ENCODE measurements around the gene TAF4B. TPM values are rescaled to one million over a fixed set of nuclear protein-coding genes. Genes with fewer than 3 reads are reported as not detected.
"Not testable (repeated sequence)": the region's sequence is repeated elsewhere in the genome, so short reads cannot be mapped to it uniquely, and the experiment has no call there.

The TAF4B gene
- polyA plus RNA-seq, 1 donor from 2014 or later: 0.38 TPM

- H3K27ac ChIP-seq (ENCODE audit: low read length): no peak overlapping the region
- H3K79me2 ChIP-seq (replicated peaks; ENCODE audit: insufficient read depth, low read length): no peaks in the 10 kb centered on the region
- H3K9me2 ChIP-seq (ENCODE audit: insufficient read depth, low read length): no peaks in the 10 kb centered on the region
- no peak overlapping the region for H2AFZ ChIP-seq (ENCODE audit: low read depth, low read length)
- H4K20me1 ChIP-seq (ENCODE audit: insufficient read depth): no peaks in the 10 kb centered on the region
- H3K36me3 ChIP-seq (ENCODE audit: insufficient read depth, low read length): no peaks in the 10 kb centered on the region
- no peaks in the 10 kb centered on the region for H3F3A ChIP-seq (ENCODE audit: insufficient read depth, low read length, poor library complexity, severe bottlenecking)
- H3K27me3 ChIP-seq (ENCODE audit: insufficient read depth, low read depth, low read length): no peaks in the 10 kb centered on the region
- no peaks in the 10 kb centered on the region for H3K9me3 ChIP-seq (ENCODE audit: low read length)
- H3K4me2 ChIP-seq (ENCODE audit: low read length): no peak overlapping the region
- H3K4me3 ChIP-seq (ENCODE audit: low read length): no peak overlapping the region
- no peak overlapping the region for H3K9ac ChIP-seq (ENCODE audit: low read length)
- TF ChIP-seq EP300 (conservative IDR thresholded peaks at IDR 0.05; ENCODE audit: poor library complexity, severe bottlenecking): no peak
- TF ChIP-seq SMC3 (conservative IDR thresholded peaks at IDR 0.05; ENCODE audit: poor library complexity): no peak
- TF ChIP-seq POLR2AphosphoS5 (IDR thresholded peaks at IDR 0.05): no peak
- TF ChIP-seq CTCF (IDR thresholded peaks at IDR 0.05; ENCODE audit: poor library complexity, severe bottlenecking): no peak
Observed at GRCh38 chr18:26436176-26437051, 210.2 kb downstream of the TAF4B start.

- not testable (repeated sequence) for H3K9me3 ChIP-seq (ENCODE audit: low read length); H3K9ac ChIP-seq (ENCODE audit: low read length); H3K79me2 ChIP-seq (replicated peaks; ENCODE audit: insufficient read depth, low read length); H2AFZ ChIP-seq (ENCODE audit: low read depth, low read length); H3K27ac ChIP-seq (ENCODE audit: low read length); H3F3A ChIP-seq (ENCODE audit: insufficient read depth, low read length, poor library complexity, severe bottlenecking); H3K4me2 ChIP-seq (ENCODE audit: low read length); H3K4me3 ChIP-seq (ENCODE audit: low read length); H3K9me2 ChIP-seq (ENCODE audit: insufficient read depth, low read length); H3K36me3 ChIP-seq (ENCODE audit: insufficient read depth, low read length); H3K27me3 ChIP-seq (ENCODE audit: insufficient read depth, low read depth, low read length); H4K20me1 ChIP-seq (ENCODE audit: insufficient read depth)
Observed at GRCh38 chr18:26437634-26438033, 211.4 kb downstream of the TAF4B start.

- H3K4me2 ChIP-seq (ENCODE audit: low read length): no peak overlapping the region
- H3K9ac ChIP-seq (ENCODE audit: low read length): no peak overlapping the region
- TF ChIP-seq EP300 (conservative IDR thresholded peaks at IDR 0.05; ENCODE audit: poor library complexity, severe bottlenecking) (no peak), RAD21 (conservative IDR thresholded peaks at IDR 0.05) (no peak), CTCF (IDR thresholded peaks at IDR 0.05; ENCODE audit: poor library complexity, severe bottlenecking) (no peak), TAF1 (IDR thresholded peaks at IDR 0.05; ENCODE audit: low read depth) (no peak), REST (IDR thresholded peaks at IDR 0.05; ENCODE audit: borderline replicate concordance) (no peak), MXI1 (conservative IDR thresholded peaks at IDR 0.05; ENCODE audit: poor library complexity, severe bottlenecking) (no peak), POLR2AphosphoS5 (IDR thresholded peaks at IDR 0.05) (no peak), SMC3 (conservative IDR thresholded peaks at IDR 0.05; ENCODE audit: poor library complexity) (no peak), EZH2 (IDR thresholded peaks at IDR 0.05; ENCODE audit: borderline replicate concordance, insufficient read depth, low read length, poor library complexity, severe bottlenecking) (no peak)
- H3K79me2 ChIP-seq (replicated peaks; ENCODE audit: insufficient read depth, low read length): no peaks in the 10 kb centered on the region
- H3K9me3 ChIP-seq (ENCODE audit: low read length): no peaks in the 10 kb centered on the region
- H3K27ac ChIP-seq (ENCODE audit: low read length): no peak overlapping the region
- no peaks in the 10 kb centered on the region for H3K9me2 ChIP-seq (ENCODE audit: insufficient read depth, low read length)
- no peaks in the 10 kb centered on the region for H3K27me3 ChIP-seq (ENCODE audit: insufficient read depth, low read depth, low read length)
- H3F3A ChIP-seq (ENCODE audit: insufficient read depth, low read length, poor library complexity, severe bottlenecking): no peaks in the 10 kb centered on the region
- H3K4me3 ChIP-seq (ENCODE audit: low read length): no peak overlapping the region
- no peaks in the 10 kb centered on the region for H4K20me1 ChIP-seq (ENCODE audit: insufficient read depth)
- no peak overlapping the region for H2AFZ ChIP-seq (ENCODE audit: low read depth, low read length)
- no peaks in the 10 kb centered on the region for H3K36me3 ChIP-seq (ENCODE audit: insufficient read depth, low read length)
Observed at GRCh38 chr18:26438980-26439379, 212.7 kb downstream of the TAF4B start.
